Stimulated activated CD4-positive, alpha-beta T cell treated with anti-CD3 and anti-CD28 coated beads, Interleukin-4, amount 100 ng/mL, for 48 hours (primary cell): ENCODE measurements around the gene RYR2.
A peak's percentile ranks its signal among the peaks of the same experiment; 100 is the strongest.

Experiments used
- DNase-seq, 2 donors: peaks; one replicate each; pipeline ENCODE4 v3.0.0-alpha.2; 2020; ENCODE audit warnings: low read depth in 2 of 2

RYR2 gene

DNA sequence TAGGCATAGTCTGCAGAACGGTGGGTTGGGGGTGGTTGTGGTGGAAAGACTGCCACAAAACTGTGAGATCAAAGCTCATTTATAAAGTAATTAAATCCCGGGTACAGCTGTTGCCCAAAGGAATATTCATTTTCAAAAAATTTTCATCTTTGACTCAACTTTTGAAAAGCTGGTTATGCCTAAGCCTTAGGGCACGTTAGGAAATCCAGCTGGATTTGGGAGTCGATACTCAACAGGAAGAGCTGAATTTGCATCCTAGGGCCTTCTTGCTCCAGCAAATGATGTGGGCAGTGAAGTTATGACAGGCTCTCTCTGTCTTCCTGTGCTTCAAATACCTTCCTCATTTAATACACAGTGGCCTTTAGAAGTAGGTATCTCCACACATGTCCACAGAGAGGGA lies 817.0 kb downstream of the RYR2 start:
- DNase-seq, result no peak

DNA sequence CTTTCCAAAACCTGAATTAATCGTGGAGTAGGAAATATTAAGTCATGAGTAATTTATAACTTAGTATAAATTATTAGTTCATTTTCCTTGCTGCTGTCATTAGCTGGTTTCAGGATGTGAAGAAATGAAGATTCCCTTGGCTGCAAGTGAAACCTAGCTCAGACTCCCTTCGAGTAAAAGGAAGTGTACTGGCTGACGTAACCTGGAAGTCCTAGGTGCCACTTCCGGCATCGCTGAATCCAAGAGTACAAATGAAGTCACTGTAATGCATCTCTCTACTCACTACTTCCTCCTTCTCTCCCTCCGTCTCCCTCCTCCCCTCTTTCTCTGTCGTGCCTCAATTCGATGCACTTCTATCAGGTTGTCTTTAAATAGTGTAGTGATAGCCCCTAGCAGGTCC lies 820.0 kb downstream of the RYR2 start:
- DNase-seq, result no peak

GRCh38 chr1:237863234-237863633 lies 821.2 kb downstream of the RYR2 start:
- no peak for DNase-seq

- peak; percentile 2 to 4 for DNase-seq
Observed at GRCh38 chr1:237864338-237865244, 822.6 kb downstream of the RYR2 start.

DNA sequence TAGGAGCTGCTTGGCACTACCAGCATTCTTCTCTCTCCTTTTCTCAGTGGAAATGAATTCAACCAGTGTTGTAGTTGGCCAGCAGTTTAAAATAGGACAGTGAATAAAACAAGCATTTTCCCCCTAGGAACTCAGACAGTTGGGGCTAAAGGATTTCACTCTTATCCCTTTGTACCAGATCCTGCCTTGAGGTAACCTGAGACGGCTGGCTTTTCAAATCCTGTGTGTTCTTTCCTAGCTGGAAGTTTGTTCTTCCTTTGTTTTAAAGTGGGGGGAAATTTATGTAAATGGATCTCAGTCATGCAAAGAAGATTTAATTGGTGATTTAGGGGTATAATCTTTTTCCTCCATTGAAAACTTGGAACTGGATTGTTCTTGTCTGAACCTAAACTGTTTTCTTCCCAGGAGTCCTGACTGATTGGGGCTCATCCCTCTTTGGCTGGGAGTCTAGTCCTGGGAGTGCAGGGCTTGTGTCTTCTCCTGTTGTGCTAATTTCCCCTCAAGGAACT lies 825.5 kb downstream of the RYR2 start:
- DNase-seq, result no peak

DNA sequence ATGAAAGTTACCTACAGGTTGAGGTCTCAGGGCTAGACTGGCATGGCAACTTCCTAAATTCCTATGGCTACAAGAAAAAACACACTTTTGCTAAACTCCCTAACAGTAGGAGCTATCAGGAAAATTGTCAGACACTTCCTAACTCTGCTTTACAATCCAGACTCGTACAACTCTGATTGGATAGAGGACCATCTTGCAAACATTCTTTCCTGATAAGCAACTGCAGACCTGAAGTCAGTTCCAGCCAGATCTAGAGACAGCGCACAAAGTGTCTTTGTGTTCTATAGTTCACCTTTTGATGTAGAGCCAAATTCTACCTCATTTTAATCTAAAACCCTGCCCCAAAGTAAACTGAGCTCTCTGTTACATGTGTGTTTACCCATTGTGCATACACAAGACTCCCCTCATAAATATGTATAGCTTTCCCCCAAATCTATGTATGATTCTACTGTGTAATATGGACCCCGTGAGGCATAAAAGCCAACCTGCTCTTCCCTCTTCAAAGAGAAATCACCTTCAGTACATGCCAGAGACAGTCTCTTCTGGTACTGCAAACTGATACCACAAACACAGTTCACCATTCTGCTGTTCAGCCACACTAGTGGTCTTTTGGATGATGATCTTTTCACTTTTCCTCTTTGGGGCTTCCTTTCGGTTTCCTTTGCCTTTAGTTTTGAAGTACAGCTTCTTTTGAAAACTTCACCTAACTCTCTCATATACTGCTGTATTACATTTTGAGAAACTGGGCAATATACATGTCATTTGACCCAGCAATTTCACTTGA lies 827.0 kb downstream of the RYR2 start:
- DNase-seq, result no peak

DNA sequence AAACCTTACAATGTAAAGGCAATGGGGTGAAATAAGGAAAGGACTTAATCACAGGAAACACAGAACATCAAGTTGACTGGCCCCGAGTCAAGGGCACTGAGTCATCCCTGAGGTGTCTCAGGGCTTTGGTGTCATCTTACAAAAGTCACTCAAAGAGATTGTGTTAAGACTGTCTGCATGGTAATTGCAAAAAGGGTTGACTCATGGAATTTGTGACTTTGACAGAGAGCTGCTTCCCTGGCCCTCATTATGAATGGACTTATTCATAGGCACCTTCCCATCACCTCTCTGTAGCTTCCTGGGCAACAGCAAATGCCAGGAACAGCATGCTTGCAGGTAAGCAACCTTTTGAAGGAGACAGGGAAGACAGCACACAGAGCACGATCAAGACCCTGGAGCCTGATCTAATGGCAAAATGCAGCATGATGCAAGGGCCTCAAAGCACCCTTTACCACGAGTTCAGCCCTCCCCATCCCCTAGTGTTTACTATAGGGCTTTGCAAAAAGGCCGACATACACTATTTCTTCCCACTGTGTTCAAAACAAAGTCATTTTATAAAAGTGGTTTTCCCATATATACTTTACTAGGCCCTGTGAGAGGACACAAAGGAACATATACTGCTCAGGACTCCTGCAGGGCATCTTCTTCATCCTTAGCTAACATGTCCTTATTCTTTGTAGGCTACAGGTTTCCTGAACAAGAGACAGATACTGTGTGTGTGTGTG lies 831.7 kb downstream of the RYR2 start:
- DNase-seq, result no peak

DNA sequence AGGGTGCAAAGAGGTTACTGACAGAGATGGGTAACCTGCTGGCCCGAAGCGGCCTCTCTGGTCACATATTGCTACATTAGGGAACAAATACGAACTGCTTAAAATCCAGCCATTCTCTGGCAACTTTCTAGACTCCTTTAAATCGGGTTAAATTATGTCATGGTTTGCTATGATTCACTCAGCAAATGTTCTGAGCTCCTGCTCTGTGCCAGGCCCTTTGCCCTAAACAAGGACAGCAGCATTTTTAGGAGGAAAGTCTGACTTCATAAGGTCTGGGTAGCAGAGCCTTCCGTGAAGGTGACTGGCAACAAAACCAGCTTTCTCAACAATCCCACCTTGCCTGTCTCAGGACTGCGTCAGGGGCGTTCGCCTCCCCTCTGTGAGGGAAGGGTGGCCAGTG lies 833.3 kb downstream of the RYR2 start:
- DNase-seq, result no peak

DNA sequence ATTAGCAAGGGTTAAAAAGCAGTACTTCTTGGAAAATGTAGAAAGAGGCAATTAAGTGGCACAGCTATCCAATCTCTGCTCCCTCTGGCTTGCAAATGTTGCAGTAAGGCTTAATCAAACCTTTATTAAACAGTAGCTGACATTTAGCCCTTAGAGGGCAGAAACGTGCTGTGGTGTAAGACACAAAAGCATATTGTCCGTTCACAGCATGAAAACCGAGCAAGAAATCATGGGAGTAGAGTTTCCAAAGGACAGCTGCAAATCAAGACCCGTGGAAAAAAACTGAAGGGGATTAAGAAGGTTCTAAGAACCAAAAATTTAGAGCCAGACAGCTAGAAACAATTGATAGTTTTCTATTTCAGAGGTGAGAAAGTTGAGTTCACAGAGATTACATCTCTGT lies 835.6 kb downstream of the RYR2 start:
- no peak for DNase-seq

- no peak for DNase-seq
Observed at GRCh38 chr1:237878406-237878805, 836.4 kb downstream of the RYR2 start.

- no peak for DNase-seq
Observed at GRCh38 chr1:237879195-237879594, 837.2 kb downstream of the RYR2 start.
